Measurements from ENCODE around the gene KHK. TPM values are rescaled to one million over a fixed set of nuclear protein-coding genes. Genes with fewer than 3 reads are reported as not detected.

The KHK gene
- total and polyA plus RNA-seq, 2 of the 8 experiments (the other 6 are each of a cell fraction or from before 2014, with no cell fraction given): 11.0 to 17.7 TPM

GRCh38 chr2:27108221-27108620 is 21.6 kb downstream of the KHK start:
- Histone ChIP-seq H3K4ac (replicated peaks; ENCODE audit: insufficient read length, low read depth, low read length) (no peak overlapping the region), H2BK12ac (ENCODE audit: low read depth, low read length) (no peak overlapping the region), H2BK5ac (ENCODE audit: low read depth, low read length) (no peak overlapping the region), H3K27me3 (replicated peaks in 1 of 4; ENCODE audit: control insufficient read depth in 3 of 4, extremely low read depth in 1 of 4, insufficient read depth in 3 of 4, low read length in 3 of 4) (no peaks in the 10 kb centered on the region; a peak in 1 of 7 replicates), H4K8ac (ENCODE audit: extremely low read depth, insufficient read depth, low read length) (no peak overlapping the region), H3K4me2 (ENCODE audit: insufficient read depth in 1 of 2, low read depth in 2 of 2, low read length in 2 of 2) (no peak overlapping the region), H3K56ac (replicated peaks; ENCODE audit: insufficient read length, low read depth, low read length) (no peak overlapping the region), H2BK20ac (ENCODE audit: low read length) (no peak overlapping the region), H3K27ac (ENCODE audit: low read depth, low read length) (no peak overlapping the region), H3K36me3 (ENCODE audit: control insufficient read depth in 2 of 4, insufficient read depth in 4 of 4, low read length in 3 of 4) (no peaks in the 10 kb centered on the region), H3K9me3 (ENCODE audit: insufficient read depth in 2 of 2, low read depth in 1 of 2, low read length in 1 of 2) (no peaks in the 10 kb centered on the region), H4K5ac (ENCODE audit: insufficient read length, low read depth, low read length) (no peak overlapping the region), H3K14ac (ENCODE audit: insufficient read length) (no peak overlapping the region), H4K91ac (replicated peaks; ENCODE audit: insufficient read length, low read length) (no peak overlapping the region), H3K23me2 (ENCODE audit: low read depth, low read length) (no peaks in the 10 kb centered on the region), H2BK120ac (replicated peaks; ENCODE audit: low read depth, low read length) (no peak overlapping the region), H2BK15ac (ENCODE audit: low read length) (no peak overlapping the region), H2AK5ac (ENCODE audit: low read depth, low read length) (no peak overlapping the region), H4K20me1 (replicated peaks in 1 of 2; ENCODE audit: control insufficient read depth in 1 of 2, insufficient read depth in 2 of 2, low read length in 2 of 2) (no peaks in the 10 kb centered on the region), H3K23ac (ENCODE audit: insufficient read length) (no peak overlapping the region), H3K9ac (replicated peaks in 1 of 4; ENCODE audit: extremely low read depth in 1 of 4, low read depth in 3 of 4, low read length in 3 of 4) (no peak overlapping the region), H3K18ac (ENCODE audit: extremely low read depth, low read length) (no peak overlapping the region), H3K79me1 (ENCODE audit: low read depth, low read length) (no peaks in the 10 kb centered on the region), H3K79me2 (ENCODE audit: control insufficient read depth in 1 of 2, insufficient read depth in 2 of 2, low read length in 2 of 2) (no peaks in the 10 kb centered on the region), H3K4me1 (replicated peaks in 1 of 4; ENCODE audit: control insufficient read depth in 3 of 4, insufficient read depth in 4 of 4, low read length in 3 of 4) (no peaks in the 10 kb centered on the region; a peak in 1 of 7 replicates), H2AFZ (ENCODE audit: low read length) (no peak overlapping the region), H3K4me3 (ENCODE audit: extremely low read depth in 1 of 4, insufficient read depth in 2 of 4, low read depth in 3 of 4, low read length in 4 of 4) (no peak overlapping the region)
- FAIRE-seq (no peak), DNase-seq (ENCODE audit: low read depth in 1 of 2, low spot score in 2 of 2) (no peak)
- 94% methylated on average over 2 of the region's 2 CpGs; no CpG with 5 or more reads in 1 of the 2 experiments for WGBS, 2 experiments (ENCODE audit: extremely low coverage in 1 of 2, insufficient coverage in 1 of 2, insufficient read length in 1 of 2, insufficient replicate concordance in 2 of 2, low coverage in 1 of 2, low lambda C conversion rate in 2 of 2, missing lambda C conversion rate in 1 of 2)
- TF ChIP-seq ATF2 (IDR thresholded peaks at IDR 0.05; ENCODE audit: low read length): no peak
- no peak for TF ChIP-seq TCF12 (IDR thresholded peaks at IDR 0.05; ENCODE audit: low read depth, low read length)
- TF ChIP-seq BCL11A (IDR thresholded peaks at IDR 0.05; ENCODE audit: low read depth in 2 of 2, low read length in 2 of 2): no peak
- TF ChIP-seq CBX5 (IDR thresholded peaks at IDR 0.05; ENCODE audit: low read depth, low read length): no peak
- no peak for TF ChIP-seq GABPA (IDR thresholded peaks at IDR 0.05; ENCODE audit: borderline replicate concordance, insufficient read depth, low read length)
- no peak for TF ChIP-seq KDM4A (IDR thresholded peaks at IDR 0.05; ENCODE audit: low read depth, low read length, severe bottlenecking)
- no peak for TF ChIP-seq BRCA1 (IDR thresholded peaks at IDR 0.05; ENCODE audit: low read depth, low read length)
- ChIA-PET CTCF (ENCODE audit: partially characterized antibody) (interaction anchor here (0.6 to 9.5 kb wide), 9 partner anchors 8 to 177 kb away, joined by 3 to 120 read pairs (median 5); partner anchors contain the start of gene KHK), POLR2A (ENCODE audit: partially characterized antibody) (interaction anchor here (1.7 kb wide), 1 partner anchor 25 kb away, joined by 4 read pairs; no protein-coding TSS in a partner anchor)
